NB4 (cell line): Measurements from ENCODE around the gene HNRNPA0.

ENCODE experiments used
- CTCF ChIP-seq: IDR thresholded peaks from one replicate; pipeline ENCODE4 v1.5.1; 2012; ENCODE audit warnings: low read depth, low read length
- POLR2A ChIP-seq: IDR thresholded peaks from 2 replicates; pipeline ENCODE4 v1.6.1; 2011; ENCODE audit warnings: mild to moderate bottlenecking; ENCODE audit not compliant: insufficient read length; ENCODE audit errors: extremely low read depth

GRCh38 chr5:137734962-137735554, 19.1 kb downstream of the HNRNPA0 start:
- TF ChIP-seq CTCF (no peak), POLR2A (no peak)
